ENCODE data around the gene EPB41L4B.
"Not testable (repeated sequence)": the region's sequence is repeated elsewhere in the genome, so short reads cannot be mapped to it uniquely, and the experiment has no call there.

EPB41L4B gene

DNA sequence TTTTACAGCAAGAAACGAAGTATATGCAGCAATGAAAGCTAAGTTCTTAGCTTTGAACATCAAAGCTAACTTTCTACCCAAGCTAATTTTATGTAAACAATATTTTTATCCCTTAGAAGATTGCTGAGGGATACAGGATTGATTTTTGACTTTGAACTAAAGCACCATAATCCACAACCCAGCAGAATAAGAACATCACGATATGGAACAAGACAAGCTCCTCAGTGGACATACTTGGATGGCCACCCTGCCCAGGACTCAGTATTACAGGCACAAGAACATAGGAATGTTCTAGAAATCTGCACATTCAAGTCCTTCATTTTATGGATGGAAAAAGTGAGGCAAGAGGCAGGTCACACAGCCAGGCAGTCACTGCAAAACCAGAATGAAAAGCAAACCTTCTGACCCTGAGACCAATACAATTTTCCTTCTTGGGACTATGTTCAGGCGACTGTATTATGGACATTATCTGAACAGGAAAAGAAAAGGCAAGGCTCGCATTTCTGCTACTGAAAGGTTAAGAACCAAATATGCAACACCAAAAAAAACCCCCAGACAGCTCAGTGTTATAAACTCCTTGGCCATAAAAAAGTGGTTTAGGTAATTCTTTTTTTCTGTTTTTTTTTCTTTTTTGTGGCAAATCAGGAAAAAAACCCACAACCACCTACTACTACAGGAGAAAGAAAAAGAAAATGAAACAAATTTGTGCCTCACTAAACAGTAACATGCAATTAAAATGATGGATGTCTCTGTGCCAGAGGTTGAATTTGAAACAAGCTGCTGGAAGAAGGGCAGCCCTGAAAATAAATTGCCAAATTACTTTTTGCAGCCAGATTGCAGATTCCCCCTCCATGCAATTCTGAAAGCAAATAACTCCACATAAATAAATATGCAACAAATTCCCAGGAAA is 25.4 kb downstream of the EPB41L4B start:
- no peak for DNase-seq

DNA sequence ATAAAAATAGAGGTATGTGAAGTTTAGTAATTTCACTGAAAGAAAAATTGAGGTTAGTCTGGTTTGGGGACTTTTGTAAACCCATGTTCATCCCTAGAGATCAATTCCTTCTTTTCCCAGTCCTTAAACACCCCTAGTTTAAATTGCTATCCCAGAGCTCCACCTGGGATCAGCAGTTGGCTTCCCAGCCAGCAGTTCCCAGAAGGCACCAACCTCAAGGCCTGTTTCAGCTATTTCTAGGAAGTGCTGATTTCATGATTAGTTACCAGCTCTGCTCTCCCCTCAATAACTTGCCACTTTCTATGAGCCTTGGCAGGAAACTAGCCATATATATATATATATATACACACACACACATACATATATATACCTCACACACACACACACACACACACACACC is 30.5 kb downstream of the EPB41L4B start:
- DNase-seq = no peak

DNA sequence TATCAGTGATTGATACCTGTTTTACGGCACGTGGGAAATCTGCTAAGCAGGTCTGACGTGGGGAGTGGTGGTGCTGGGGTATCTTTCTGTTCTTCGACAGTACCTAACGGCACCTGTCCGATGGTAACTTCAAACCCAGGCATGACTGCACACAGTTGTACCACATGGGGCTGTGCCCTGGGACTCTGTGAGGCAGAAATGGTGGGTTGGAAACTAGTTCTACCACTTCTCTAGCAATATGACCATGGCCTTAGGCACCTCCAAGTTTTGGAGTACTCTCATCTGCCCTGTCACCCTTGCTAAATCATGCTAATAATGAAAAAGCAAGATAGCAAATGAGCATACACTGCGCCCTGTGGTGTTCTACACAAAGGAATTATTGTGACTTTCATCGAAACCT is 30.9 kb downstream of the EPB41L4B start:
- no peak for DNase-seq

DNA sequence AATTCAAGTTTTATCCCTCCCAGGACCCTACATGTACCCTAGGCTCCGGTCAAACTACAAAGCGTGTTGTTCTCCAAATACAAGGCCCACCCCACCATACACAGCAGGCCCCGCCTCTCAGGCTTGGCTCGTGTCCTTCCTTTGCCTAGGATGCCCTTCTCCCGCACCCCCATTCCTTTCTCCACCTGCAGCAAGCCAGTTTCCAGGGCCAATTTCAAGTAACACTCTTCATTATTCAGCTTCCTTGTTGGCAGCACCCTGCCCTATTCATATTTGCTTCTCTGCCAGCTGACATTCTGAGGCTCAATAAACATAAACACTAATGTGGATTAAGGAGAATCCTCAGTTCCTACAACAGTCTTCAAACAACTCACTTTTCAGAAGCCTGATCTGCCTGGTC is 31.7 kb downstream of the EPB41L4B start:
- DNase-seq = no peak

DNA sequence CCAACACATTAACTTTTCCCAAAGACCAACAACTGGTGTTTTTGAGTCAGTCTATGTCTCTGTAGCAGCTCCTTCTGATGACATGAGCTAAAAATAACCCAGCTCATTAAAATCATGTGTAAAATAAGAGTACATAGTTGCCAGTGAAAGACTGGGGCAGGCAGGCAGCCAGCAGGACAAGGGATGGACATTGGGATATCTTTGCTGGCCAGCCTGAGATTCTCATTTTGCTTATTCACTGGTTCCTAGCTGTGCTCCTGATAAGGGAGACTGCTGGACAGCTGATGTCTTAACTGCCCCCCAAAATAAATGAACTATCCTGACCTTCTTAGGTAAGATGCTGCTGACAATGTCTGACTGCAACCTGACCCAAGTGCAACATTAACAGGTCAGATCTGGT is 33.9 kb downstream of the EPB41L4B start:
- no peak for DNase-seq

DNA sequence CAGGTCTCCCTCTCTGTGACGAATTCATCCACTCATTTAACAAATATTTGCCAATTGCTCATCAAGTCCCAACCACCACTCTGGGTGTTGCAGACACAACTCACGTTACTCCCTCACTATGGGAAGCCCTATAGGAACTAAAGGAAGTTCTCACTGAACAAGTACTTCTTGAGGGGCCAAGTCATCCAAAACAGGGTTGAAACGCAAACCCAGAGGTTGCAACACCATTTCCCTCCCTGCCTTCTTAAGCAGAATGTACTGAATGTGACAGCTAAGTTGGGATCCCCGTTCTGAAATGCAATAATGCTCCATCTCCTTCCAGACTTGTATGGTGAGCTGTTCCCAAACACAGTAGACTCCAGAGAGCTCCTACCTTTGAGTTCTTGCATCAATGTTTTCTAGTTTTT is 34.3 kb downstream of the EPB41L4B start:
- no peak for DNase-seq

DNA sequence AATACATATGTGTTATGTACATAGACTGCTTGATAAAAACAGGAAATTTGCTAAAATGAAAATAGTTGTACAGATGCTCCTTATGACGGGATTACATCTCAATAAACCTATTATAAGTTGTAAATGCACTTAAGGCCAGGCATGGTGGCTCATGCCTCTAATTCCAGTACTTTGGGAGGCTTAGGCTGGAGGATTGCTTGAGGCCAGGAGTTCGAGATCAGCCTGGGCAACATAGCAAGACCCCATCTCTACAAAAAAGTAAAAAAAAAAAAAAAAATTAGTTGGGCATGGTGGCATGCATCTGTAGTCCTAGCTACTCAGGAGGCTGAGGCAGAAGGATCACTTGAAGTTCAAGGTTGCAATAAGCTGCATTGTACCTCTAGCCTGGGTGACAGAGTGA is 37.2 kb downstream of the EPB41L4B start:
- not testable (repeated sequence) for DNase-seq

DNA sequence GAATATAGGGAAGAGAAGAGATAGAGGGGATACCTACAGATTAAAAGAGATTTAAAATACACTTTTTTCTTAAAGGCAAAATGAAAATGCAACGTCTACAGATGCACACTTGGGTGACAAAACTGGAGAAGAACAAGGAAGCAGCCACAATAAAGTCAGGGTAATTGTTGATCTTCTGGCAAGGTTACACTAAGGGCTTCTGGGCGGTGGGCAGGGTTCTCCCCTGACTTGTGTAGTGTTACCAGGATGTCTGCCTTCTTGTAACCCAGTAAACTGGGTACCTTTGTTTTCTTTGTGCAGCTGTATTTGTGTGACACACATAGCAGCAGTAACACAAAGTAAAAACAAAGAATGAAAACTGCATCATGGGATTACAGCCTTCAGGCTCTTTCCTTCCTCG is 37.8 kb downstream of the EPB41L4B start:
- no peak for DNase-seq

DNA sequence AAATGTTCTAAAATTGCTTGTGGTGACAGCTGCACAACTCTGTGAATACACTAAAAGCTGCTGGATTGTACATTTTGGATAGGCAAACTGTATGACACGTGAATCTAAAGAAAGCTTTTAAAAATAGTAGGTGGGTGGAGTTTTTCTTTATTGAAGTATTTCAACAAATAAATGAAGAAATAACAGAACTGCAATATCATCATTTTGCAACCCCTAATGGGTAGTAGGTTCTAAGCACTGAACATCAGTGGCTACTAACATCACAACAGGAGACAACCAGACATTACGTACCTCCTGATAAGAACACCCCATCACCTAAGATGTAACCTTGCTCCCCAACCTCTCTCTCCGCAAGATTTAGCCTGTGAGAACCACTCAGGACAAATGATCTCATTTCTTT is 38.6 kb downstream of the EPB41L4B start:
- DNase-seq = no peak

DNA sequence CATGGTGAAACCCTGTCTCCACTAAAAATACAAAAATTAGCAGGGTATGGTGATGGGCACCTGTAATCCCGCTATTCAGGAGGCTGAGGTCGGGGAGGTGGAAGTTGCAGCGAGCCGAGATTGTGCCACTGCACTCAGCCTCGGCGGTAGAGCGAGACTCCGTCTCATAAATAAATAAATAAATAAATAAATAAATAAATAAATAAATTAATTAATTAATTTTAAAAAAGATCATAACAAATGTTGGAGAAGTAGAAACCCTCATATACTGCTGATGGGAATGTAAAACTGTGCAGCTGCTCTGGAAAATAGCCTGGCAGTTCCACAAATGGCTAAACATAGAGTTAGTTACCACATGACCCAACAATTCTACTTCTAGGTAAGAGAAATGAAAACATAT is 39.3 kb downstream of the EPB41L4B start:
- no peak for DNase-seq

DNA sequence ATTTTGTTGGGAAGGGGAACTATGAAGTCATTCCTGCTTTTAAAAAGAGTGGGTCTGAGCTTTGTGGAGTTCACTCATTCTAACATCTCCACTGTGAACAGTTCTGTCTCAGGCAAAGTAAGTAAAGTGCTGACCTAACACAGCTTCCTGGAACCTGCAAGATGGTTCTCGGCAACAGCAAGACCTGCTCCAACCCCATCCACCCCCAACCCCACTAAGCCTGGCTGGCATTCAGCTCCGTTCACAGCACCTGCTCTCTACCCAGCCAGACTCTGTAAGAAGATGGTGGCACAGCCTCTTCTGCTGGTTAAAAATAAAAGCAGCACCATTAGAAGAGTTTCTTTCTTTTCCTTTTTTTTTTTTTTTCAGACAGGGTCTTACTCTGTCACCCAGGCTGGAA is 42.0 kb downstream of the EPB41L4B start:
- no peak for DNase-seq

DNA sequence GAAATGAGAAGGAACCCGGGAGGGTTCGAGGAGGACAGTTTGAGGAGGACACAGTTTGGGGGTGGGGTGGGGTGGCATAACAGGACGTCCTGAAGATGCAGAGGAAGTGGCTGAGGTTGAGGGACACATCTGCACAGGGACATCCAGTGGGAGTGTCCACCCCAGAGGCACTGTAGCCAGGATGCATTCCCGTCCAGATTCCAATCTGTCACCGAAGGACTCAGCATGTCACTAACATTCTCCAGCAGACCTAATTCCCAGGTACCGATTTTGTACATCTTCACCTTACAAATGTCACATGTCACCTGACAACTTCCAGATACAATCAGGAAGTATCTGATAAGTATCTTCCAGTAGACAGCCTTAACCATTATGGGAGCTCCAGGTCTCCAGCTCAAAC is 42.6 kb downstream of the EPB41L4B start:
- DNase-seq = no peak

DNA sequence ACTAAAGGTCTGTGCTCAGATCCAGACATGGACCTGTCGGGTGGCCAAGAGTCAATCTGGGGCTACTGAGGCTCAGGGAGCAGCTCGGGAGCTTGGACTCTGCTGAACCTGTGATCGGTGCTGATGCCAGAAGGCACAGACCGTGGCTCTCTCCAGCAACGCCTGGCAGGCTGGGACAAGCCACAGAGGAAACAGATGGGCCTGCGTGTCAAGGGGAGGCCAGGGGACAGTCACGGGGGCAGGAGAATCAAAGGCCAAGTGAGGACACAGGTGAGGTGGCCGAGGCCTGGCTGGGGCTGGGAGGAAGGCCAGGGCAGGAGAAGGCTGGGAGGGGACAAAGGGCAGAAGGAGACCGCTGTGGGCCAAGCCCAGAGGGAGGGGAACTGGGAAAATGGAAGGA is 43.4 kb downstream of the EPB41L4B start:
- DNase-seq = no peak

DNA sequence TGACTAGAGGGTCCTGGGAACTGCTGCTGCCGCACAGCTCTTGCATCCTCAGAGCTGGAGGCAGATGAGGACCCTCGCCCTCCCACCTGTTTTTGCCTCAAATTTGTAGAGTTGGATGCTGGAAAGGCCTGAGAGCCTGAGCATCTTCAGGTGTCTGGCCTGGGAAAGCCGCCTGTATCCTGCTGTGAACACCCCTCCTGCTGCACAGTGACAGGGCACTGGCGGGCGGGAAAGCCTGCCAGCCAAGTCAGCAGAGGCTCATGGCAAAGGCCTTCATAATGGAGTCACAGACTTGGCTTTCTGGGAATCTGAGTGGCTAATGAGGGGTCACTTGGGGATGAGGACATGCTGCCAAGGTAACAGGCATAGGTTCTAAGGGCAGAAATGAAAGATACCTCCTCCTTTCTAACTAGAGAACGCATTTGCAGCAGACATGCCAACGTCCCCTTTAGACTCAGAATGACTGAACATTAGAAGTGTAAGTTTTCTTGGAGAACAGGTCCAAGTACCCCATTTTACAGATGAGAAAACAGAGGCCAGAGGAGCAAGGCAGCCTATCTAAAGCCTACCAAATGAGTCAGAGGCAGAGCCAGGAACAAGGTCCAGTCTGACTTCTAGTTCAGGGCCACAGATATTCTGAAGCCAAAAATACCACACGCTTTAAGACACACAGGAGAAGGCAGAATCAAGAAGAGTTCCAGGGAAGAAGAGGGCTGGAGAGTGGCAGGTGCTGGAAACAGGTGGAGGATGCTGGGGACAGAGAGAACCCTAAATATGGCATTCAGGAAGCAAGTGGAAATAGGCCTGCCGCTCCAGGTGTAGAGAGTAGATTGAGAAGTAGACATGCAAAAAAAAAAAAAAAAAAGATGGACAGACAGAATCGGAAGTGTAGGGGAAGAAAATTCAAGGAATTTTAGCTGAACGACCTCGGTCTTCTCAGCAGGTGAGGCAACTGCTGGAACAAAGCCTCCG is 44.1 kb downstream of the EPB41L4B start:
- DNase-seq = no peak

DNA sequence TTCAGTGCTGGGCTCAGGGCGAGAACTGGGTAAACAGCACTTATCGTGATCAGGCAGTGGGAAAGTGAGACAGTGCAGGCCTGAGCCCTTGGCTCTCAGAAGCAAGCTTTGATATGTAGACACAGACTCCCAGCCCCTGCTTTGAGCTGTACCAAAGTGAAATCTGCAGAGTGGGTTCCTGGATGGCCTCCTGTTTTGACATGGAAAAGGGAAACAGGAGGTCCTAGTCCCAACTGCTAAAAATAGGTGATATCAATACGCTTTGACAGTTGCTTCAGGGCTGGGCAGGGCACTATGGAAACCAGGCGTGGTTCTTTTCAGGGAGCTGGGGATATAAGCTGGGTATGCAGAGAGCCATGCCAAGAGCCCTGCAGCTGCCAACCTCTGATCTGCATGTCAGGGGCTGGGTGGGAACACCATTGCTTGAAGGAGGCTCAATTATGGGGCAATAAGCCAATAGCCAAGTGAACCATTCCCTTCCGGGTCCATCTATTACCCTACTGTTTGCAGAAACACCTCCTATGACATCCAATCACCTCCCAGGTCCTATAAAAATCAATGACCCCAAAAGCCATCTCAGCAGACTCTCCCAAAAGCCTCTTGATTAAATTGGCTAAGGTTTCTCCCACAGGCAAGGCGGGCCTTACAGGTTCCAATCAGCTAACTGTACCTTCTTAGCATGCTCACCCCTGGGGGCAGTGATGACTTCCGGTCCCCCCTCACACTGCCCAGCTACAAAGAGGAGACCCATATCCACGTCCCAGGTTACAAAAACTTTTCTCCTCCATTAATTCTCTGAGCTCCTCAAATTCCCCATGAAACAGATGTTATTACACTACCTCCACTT is 45.8 kb downstream of the EPB41L4B start:
- DNase-seq = no peak

DNA sequence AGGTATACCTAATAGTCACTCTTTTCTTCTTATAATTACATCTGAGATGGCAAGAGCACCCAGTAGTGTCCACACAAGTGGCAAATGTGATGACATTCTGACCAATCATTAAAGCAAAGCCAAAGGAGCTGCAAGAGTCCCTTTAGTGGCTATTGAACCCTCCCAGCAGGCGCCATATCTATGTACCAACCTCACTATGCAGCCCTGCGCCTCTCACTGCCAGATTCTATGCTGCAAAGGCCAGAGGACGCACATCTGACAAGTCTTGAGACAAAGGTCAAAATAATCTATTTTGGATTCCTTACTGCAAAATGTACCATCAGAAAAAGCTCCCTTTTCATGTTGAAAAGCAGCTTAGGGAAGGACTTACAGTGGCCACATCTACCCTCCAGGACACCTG is 47.0 kb downstream of the EPB41L4B start:
- DNase-seq = no peak

DNA sequence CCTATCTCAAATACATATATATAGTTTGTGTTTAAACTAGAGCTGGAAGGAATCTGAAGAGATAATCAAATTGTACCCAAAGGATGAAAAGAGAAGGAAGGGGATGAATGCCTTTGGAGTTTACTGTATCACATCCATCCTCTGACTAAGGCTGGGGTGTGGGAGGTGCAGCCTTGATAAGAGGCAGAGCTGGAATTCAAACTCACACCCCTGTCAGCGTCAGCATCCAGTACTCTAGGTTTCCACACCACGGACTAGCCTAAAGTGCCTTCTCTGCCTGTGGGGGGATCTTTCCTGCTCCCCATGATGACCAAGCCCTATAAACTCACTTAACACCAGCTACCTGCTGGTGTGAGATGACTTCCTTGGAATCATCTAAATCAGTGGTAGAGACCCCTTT is 48.1 kb downstream of the EPB41L4B start:
- no peak for DNase-seq

DNA sequence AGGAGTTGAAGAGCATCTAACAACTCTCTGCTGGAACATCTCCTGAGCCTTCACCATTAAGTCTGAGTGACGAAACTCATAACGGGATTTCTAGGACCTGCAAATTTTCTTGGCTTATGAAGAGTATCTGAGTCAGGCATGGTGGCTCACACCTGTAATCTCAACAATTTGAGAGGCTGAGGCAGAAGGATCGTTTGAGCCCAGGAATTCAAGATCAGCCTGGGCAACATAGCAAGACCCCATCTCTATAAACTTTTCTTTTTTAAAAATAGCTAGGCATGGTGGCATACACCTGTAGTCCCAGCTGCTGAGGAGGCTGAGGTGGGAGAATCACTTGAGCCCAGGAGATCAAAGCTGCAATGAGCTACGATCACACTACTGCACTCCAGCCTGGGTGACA is 48.8 kb downstream of the EPB41L4B start:
- DNase-seq = no peak

DNA sequence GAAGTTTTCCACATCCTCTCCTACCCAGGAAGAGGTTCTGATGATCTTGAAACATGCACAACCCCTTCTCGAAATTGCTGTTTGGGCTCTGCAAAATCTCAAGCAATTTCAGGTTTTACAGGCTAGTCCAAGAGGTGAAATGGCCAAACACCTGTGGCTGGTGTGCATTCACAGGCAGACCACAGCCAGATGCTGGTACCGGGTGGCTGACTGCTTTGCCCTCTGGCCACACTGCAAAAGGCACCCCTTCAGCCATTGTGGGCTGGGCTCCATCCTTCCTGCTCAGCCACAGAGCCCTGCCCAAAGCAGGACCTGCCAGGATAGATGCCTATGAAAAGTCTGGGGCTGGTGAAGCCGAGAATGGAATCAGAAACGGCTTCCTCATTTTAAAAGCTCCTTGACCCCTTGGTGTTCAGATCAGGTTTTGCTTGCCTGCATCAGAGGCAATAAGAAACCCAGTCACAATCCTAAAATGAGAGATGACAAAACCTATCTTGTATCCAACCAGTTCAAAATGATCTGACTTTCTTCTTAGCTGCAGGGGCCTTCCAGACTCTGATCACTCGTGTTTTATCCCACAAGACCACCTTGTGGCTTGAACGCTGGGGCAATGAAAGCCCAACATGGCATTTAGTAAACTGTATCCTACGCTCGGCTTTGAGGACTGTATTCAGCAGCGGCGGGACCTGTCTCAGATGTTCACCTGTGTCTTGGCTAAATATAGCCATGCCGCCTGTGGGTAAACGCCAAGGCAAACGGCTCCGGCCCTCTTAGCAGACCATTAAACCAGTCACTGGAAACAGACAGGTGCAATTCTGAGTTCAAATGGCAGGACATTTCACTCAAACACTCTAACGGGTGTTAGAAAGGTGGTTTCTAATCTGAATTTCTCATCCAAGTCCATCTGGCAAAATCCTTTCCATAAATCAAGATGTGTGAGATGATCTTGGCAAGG is 49.6 kb downstream of the EPB41L4B start:
- no peak for DNase-seq

DNA sequence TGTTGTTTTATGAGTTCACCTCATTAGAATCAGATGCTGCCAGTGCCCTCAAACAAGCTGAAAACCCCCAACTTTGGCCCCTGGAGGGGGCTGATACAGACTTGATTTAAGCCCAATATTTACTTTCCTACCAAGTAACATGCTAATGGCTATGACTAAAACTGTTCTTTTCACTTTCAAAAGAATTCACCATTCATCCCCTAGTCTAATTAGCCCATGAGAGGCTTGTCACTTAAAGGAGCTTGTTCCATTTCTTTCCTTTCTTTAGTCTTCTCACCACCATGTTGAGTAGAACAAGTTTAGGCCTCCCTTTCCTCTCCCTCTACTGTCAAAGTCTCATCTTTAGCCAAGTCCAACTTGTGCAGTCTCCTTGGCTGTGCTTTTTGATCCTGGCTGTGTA is 50.4 kb downstream of the EPB41L4B start:
- no peak for DNase-seq

DNA sequence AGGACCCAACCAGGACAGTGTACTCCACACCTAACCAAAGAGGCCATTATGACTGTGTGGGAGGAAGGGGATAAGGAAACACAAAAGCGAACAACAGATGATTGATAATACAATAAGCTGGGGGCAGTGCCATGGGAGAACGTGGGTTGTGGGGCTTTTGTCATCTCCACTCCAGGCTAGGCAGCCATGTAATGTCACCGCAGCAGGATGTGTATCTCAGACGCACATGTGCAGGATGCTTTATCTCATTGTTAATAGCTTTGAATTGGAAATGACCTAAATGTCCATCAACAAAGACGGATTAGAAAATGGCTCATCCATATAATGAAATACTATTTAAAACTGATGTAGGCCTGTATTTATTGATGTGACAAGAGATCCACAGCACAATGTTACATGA is 51.0 kb downstream of the EPB41L4B start:
- DNase-seq = no peak

DNA sequence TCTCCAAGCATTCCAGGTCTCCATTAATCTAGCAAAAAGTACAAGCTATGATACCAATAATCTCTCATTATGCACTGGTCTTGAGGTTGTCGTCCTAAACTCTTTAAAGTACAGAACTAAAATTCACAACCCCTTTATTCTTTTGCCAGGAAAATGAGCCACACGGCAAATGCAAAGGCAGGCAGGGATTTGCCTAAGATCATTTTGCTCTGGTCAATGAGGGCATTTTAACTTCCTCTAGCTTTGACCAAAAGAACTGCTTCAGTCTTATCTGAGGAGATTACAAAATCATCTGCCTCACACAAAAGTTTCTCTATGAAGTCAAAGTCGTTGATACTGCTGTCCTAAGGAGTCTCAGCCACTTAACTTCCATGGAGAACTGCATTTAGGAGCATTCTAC is 51.8 kb downstream of the EPB41L4B start:
- no peak for DNase-seq

Measured in amniotic stem cell (primary cell).